Cardiac septum (tissue), 1 donor: Measurements from ENCODE around the gene GRIN1. TPM values are rescaled to one million over a fixed set of nuclear protein-coding genes. Genes with fewer than 3 reads are reported as not detected.
"Not testable (repeated sequence)": the region's sequence is repeated elsewhere in the genome, so short reads cannot be mapped to it uniquely, and the experiment has no call there.

Experiments
- DNase-seq: peaks from one replicate; pipeline ENCODE4 v3.0.0-alpha.2; 2020; ENCODE audit warnings: low spot score
- intact Hi-C: fragments of 100-400 bp; cut with DNase I; formaldehyde crosslinking; loops from one replicate; pipeline ENCODE4 v1.14.0; 2022
- total RNA-seq: library from RNA; stranded (reverse); fragmentation: NEBNext Ultra II Directional; extraction: Animal tissue kit (Norgen Biotek cat#: 25700); gene quantifications from one replicate; pipeline ENCODE4 v1.2.1, GENCODE V29; 2021
- donor health status: DM: no; HTN: no; CAD: no.

The GRIN1 gene
- total RNA-seq, 1 donor from 2014 or later: not detected

GRCh38 chr9:137110911-137111787 lies 27.8 kb upstream of the GRIN1 start:
- intact Hi-C loops: no loop called here

GRCh38 chr9:137111788-137112563 lies 27.0 kb upstream of the GRIN1 start:
- intact Hi-C loops: no loop called here
- DNase-seq: no peak

More at GRCh38 chr9:137110911-137111787, 27.8 kb upstream of the GRIN1 start:
- no peak for DNase-seq

GRCh38 chr9:137112564-137113384 lies 26.2 kb upstream of the GRIN1 start:
- no peak for DNase-seq
- intact Hi-C loops: no loop called here

- intact Hi-C loops: no loop called here
- no peak for DNase-seq
These were observed 25.4 kb upstream of the GRIN1 start for GRCh38 chr9:137113385-137114159.

GRCh38 chr9:137114220-137114612 lies 24.7 kb upstream of the GRIN1 start:
- no peak for DNase-seq
- intact Hi-C loops: no loop called here

- peak; percentile 89 for DNase-seq
- intact Hi-C loops: no loop called here
These were observed 24.2 kb upstream of the GRIN1 start, which contains the start of gene DPP7 for GRCh38 chr9:137114613-137115393. Gene DPP7, minus strand, starts transcription at chr9:137114733. Its CDS starts 20 bp downstream, at chr9:137114713.

GRCh38 chr9:137115394-137116026 lies 23.4 kb upstream of the GRIN1 start:
- intact Hi-C loops: no loop called here
- DNase-seq: no peak

GRCh38 chr9:137116027-137116507 lies 22.9 kb upstream of the GRIN1 start:
- intact Hi-C loops: no loop called here
- DNase-seq: no peak

- DNase-seq: no peak
- intact Hi-C loops: no loop called here
These were observed 22.2 kb upstream of the GRIN1 start for GRCh38 chr9:137116728-137117127.

GRCh38 chr9:137117269-137117731 lies 21.7 kb upstream of the GRIN1 start:
- no peak for DNase-seq
- intact Hi-C loops: no loop called here

- DNase-seq, intact Hi-C loops: not testable (repeated sequence)
These were observed 20.8 kb upstream of the GRIN1 start for GRCh38 chr9:137118092-137118603.

GRCh38 chr9:137121927-137122795 lies 16.8 kb upstream of the GRIN1 start:
- DNase-seq: not testable (repeated sequence)
- intact Hi-C loops: loop anchor here (1.0 kb wide), 1 partner anchor 105 kb away; the partner anchor contains the start of gene RNF224

GRCh38 chr9:137122796-137123467 lies 16.0 kb upstream of the GRIN1 start:
- DNase-seq, intact Hi-C loops: not testable (repeated sequence)

GRCh38 chr9:137123468-137123837 lies 15.5 kb upstream of the GRIN1 start:
- no peak for DNase-seq
- intact Hi-C loops: no loop called here

GRCh38 chr9:137123952-137124462 lies 14.9 kb upstream of the GRIN1 start:
- intact Hi-C loops, DNase-seq: not testable (repeated sequence)
